ENCODE data around the gene CRYM.

CRYM gene

DNA sequence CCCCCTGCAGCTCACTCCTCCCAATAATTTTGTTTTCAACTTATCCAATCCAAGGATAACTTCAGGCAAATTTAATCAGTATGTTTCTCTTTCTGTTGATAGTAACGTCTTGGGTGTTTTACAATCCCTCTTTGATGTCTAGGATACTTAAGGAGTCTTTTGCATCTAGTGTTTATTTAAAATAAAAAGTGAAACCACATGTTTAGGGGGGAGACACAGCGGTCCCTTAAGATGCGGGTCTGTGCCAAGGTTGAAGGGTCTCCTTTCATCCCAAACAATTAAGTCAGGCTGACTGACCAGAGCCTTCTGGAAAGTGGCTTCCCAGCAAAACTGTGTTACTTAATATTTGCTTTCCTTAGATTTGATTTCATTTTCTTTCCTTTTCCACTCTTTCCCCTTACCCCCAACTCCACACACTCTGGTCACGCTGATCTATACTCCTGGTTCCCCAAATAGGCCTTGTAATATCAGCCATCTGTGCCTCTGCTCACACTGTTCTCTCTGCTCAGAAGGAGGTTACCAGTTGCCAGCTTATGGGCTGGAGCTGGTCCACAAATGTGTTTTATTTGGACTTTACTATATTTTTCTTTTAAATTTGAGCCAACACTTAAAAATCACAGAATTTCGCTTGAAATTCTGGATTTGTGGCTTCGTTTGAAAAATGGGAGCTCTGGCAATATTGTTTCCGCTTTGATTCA, 33.4 kb downstream of the CRYM start:
- DNase-seq (ENCODE audit: low read depth) = no peak

DNA sequence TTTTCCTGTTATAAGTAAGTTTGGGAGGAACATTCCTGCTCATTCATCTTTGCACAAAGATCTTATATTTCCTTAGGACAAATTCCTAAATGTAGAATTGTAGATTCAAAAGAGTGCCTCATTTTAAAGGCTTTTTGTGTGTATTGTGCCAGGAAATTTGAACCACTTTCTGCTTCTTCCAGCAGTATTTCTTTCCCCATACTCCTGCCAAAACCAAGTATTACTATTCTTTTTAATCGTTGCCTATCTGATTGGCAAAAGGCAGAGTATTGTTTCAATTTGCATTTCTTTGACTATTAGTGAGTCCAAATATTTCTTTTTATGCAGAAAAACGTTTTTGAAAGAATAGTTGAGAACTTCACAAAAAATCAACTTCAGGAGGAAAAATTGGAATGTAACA, 35.3 kb downstream of the CRYM start:
- no peak for DNase-seq (ENCODE audit: low read depth)

DNA sequence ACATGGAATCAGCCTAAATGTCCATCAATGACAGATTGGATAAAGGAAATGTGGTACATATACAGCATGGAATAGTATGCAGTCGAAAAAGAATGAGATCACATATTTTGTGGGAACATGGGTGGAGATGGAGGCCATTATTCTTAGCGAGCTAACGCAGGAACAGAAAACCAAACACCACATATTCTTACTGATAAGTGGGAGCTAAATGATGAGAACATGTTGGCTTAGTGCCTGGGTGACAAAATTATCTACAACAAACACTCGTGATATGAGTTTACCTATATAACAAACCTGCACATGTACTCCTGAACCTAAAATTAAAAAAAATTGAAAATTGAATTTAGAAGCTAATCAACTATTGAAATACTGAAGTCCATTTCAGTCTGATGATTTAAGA, 38.4 kb downstream of the CRYM start:
- DNase-seq (ENCODE audit: low read depth) = no peak

DNA sequence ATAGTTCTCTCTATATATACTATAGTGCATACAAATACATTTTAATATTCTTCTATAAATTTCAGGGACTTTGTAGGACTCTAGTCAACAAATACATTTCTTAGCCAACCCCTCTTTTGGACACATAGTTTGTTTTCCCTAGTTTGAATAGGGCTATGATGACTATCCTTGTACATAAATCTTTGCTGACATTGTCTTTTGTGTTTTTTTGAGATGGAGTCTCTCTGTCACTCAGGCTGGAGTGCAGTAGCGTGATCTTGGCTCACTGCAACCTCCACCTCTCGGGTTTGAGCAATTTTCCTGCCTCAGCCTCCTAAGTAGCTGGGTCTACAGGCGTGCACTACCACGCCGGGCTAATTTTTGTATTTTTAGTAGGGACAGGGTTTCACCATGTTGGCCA, 41.3 kb downstream of the CRYM start:
- no peak for DNase-seq (ENCODE audit: low read depth)

DNA sequence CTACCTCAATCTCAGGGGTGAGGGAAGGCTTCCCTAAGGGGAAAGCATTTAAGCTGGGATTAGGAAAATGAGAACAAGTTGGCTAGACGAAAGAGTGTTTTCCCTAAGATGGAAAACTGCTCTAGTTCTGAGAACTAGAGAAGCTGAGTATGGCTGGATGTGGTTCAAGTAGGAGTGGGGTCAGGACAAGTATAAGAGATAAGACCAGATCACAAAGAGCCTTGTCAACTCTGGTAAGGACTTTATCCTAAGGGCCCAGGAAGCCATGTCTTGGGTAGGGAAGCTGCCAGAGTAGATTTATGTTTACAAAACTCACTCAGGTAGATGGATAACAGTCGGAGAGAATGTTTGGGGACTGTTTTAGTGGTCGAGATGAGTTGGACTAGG, 42.9 kb downstream of the CRYM start:
- DNase-seq (ENCODE audit: low read depth) = no peak

DNA sequence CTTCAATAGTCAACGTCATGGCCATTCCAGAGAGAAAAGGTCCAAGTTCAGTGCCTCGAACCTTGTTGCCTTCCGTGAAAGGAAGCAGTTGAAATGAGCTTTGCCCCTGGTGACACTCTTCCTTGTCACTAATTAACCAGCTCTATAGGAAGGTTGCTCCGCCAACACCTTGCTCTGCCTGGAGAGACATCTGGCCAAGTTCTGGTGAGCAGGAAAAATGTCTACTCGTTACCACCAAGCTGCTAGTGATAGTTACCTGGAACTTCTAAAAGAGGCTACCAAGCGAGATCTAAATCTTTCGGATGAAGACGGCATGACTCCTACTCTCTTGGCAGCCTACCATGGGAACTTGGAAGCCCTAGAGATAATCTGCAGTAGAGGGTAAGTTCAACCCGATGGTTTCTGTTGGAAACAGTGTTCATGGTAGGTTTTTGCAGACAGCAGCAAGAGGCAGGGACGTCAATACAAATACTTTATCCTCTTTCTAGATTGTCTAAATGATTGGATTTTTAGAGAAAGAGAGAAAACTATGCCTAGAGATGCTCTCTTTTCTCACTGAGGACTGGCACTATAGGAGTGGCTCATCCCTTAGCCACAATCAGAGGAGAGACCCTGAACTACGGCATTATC, 44.5 kb downstream of the CRYM start, which contains the start of gene ANKS4B:
Gene ANKS4B (plus strand): TSS at position 179 of the 630 bp plus-strand sequence. CDS start 39 bp downstream, at position 218.
- DNase-seq (ENCODE audit: low read depth) = no peak

DNA sequence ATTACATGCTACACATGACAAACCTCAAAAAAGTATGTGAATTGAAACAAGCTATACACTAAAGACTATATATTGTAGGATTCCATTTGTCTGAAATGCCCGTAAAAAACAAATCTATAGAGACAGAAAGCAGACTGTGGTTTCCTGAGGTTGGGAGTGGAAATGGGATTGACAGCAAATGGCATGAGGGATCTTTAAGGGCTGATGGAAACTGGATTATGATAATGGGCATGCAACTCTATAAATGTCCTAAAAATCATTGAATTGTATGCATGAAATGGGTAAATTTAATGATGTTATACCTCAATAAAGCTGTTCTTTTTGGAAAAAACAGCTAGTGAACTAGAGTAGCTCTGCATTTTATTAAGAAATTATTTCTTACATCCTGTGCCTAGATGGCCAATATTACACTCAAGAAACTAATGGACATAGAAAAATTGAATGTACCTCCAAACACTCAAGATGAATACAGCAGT, 45.0 kb downstream of the CRYM start:
- DNase-seq (ENCODE audit: low read depth) = no peak

DNA sequence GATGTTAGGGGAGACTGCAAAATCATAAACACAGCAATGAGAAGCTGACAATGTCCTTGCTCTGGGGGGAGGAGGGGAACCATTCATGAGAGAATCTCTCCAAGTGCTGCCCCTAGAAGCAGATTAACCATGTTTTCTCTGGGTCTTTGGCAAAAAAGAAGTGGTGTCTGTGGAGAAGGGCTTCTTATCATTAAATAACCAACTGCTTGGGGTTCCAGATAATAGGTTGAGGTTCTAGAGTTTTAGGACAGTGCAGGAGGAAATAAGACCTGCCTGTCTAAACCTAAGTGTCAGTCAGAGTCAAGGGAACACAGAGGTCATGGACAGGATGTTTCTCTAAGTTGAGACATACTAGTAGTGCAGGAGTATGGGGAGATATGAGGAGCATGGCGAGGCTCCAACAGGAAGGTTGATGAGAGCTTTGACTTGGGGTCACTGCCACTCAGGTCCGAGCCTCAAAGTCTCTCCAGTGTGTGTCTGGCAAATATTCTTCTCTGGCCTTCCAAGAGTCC, 49.7 kb downstream of the CRYM start:
- DNase-seq (ENCODE audit: low read depth) = no peak

DNA sequence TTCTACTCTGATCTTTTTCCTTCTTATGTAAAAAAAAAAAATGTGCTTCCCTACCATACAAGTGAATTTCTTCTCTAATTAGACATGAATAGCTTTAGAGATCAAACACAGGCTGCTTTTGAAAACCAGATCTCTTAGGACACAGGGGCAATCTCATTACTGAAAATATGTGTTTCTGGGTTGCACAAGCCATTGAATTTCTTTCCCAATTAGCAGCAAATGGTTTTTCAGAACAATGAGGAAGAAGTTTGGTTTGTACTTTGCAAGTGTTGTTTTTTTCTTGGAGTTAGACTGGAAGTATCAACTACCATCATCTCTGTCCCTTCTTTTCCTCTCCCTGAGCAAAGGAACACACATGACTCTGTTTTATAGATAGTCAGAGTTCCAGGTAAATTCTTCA, 50.2 kb downstream of the CRYM start:
- no peak for DNase-seq (ENCODE audit: low read depth)

DNA sequence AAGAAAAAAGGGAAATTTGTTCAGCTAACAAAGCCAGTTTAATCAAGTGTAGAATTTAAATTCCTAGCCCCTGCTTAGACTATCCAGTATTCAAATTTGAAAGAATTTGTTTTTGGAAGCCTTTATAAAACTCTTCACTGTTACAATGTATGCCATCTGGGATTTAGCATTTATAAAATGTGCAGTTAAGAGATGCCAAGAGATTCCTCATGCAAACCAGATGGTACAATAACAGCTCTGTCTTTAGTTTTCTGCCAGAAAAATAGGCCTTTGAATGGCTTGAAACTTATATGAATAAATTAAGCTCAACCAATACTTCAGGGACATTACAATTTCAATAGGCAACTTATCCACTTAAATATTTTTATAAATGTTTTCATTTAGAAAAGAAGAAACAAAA, 51.3 kb downstream of the CRYM start:
- DNase-seq (ENCODE audit: low read depth) = no peak

DNA sequence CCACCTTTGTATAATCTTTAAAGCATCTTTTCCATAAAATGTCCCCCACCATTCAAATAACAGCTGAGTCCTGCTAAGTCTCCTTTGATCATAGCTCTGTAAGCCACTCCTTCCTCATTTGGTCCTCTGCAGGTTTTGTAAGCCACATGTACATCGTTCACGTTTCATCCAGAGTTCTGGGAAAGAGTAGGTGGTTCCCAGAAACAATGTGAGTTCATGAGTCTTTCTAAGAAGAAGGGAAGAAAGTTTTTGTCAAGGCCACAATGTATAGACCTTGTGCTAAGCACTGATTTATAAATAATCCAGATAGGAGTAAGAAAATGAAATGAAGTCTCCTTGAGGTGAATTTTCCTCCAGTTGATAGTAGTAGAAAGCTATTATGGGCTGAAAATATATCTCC, 53.3 kb downstream of the CRYM start:
- DNase-seq (ENCODE audit: low read depth) = no peak

DNA sequence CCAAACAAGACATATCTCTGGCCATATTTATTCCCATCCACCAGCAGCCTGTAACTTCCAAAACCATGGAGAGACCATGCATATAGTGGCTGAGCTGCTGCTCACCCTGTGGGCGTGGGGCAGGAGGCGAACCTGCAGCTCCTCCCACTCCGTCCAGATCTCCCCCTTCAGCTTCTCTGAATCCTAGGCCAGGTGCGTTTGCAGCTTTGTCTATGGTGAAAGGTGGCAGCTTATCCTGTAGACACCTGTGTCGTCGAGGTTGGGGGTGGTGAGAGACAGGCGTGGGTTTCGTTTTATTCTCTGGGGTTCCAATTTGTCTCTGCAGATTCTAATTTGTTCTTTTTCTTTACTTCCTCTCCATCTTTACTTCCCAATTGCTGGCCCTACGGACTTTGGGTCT, 54.3 kb downstream of the CRYM start:
- DNase-seq (ENCODE audit: low read depth) = no peak

DNA sequence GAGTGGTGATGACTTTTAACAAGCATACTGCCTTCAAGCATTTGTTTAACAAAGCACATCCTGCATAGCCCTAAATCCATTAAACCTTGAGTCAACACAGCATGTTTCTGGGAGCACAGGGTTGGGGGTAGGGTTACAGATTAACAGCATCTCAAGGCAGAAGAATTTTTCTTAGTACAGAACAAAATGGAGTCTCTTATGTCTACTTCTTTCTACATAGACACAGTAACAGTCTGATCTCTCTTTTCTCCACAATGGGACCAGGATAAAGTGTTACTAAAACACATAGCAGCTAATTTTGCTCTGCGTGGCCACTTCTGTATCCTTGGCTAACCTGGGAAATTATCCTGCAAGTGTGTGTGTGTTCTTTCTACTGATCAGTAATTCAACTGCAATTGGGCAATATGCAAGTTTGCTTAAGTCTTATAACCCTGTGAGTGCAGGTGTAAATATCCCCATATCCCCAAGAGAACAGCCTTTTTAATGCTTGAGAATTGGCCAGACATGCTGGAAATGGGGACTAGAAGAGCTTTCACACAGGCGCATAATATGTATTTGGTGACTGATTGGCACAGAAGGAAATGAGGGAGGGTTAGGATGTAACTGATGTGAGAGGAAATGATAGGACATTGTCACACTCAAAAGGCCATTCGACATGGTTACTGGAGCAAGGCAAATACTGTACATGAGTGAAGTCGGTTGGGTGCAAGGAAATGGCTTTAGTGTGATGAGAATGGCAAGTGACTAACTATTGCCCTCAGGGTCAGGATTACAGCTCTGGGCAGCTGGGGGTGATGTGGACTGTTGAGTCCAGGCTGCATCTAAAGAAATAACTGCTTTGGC, 55.4 kb downstream of the CRYM start:
- no peak for DNase-seq (ENCODE audit: low read depth)

DNA sequence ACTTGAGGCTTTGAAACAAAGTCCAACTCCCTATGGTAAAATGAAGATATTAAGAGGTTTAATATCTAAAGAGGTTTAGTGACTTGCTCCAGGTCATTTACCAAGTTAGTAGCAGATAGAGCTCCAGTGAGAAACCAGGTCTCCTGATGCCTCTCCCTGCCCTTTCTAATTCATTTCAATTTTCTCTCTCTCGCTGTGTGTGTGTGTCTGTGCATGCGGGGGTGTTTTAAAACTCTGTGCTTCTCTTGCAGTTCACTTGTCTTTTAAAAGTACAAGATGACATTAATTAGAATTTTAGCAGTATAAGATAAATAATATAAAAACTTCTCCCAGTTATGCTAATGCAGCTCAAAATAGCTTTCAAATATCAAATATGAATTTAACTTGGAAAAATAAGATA, 58.5 kb downstream of the CRYM start:
- no peak for DNase-seq (ENCODE audit: low read depth)

DNA sequence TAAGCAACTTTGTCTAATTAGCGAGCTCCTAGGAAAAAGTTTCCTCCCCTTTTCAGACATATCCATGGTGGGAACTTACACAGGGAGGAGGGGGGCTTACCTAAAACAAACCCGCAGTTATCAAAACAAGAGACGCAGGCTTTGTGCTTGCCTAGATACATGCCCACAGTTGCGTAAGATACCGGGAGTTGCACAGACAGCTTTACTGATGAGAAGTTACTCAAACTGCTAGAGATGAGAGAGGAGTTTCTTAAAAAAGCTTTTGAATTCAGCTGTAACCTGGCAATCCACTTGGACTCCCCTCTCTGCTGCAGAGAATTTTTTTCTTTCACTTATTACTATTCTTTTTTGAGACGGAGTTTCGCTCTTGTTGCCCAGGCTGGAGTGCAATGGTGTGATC, 59.9 kb downstream of the CRYM start:
- no peak for DNase-seq (ENCODE audit: low read depth)

DNA sequence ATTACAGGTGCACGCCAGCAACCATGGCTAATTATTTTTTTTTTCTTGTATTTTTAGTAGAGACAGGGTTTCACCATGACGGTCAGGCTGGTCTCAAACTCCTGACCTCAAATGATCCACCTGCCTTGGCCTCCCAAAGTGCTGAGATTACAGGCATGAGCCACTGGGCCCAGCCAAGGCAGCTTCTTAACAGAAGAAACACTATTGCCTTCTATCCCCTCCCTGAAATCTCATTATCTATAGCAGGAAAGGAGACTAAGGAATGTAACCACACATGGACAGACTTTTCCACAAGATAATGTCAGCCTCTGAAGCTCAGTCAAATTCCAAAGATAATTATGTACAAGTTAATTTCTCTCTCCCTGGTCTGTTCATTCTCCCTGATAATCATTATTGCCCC, 61.0 kb downstream of the CRYM start:
- DNase-seq (ENCODE audit: low read depth) = no peak

DNA sequence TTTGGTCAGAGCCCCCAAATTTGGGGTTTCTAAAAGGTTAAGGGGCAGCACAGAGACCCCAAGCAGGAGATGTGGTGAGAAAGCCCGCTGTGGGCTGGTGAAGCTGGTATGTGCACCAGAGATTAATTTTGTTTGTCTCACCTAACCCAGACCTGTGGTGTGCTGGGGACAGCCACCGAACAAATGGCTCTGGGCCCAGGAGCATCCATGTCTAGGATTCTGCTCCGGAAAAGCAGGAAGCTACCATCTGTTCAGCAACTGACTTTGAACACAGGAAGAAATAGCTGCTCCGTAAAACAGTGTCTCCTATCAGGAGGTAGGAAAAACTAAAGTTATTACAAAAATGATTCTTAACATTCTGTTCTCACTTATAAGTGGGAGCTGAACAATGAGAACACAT, 64.0 kb downstream of the CRYM start:
- no peak for DNase-seq (ENCODE audit: low read depth)

DNA sequence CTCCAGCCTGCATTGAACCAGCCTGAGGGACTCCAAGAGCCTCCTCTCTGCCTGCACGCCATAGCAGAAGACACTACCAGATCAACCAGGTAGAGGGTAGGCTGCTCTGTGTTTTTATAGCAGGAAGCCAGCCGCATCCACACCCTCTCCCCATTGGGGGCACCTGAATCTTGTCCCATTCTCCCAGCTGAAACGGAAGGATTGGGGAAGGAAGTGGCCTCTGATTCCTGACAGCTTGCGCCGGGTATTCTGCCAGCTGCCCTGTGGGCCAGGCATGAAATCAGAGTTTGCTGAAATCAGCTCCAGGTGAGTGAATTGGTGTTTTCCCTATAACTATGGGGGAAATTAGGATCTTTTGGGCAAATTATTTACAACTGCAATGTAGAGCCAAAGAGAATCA, 66.6 kb downstream of the CRYM start, which contains the start of gene ZP2:
Gene ZP2 (minus strand): TSS at position 89 of the 400 bp plus-strand sequence. CDS start 27 bp downstream, at position 62.
- no peak for DNase-seq (ENCODE audit: low read depth)

Data from fibroblast of the conjunctiva (primary cell).